Measurements from ENCODE around the gene PHLDA2.
"Not testable (repeated sequence)": the region's sequence is repeated elsewhere in the genome, so short reads cannot be mapped to it uniquely, and the experiment has no call there.

Gene PHLDA2

GRCh38 chr11:2945031-2945756 lies 16.0 kb upstream of the PHLDA2 start:
- DNase-seq: peak; percentile 95 to 97 (median 97)

- no peak for DNase-seq
Measured at GRCh38 chr11:2944530-2944929, 15.3 kb upstream of the PHLDA2 start.

- DNase-seq: peak in 2 of 3 donors; percentile 29 to 52
Measured at GRCh38 chr11:2943711-2944118, 14.5 kb upstream of the PHLDA2 start.

- no peak for DNase-seq
Measured at GRCh38 chr11:2942872-2943710, 13.9 kb upstream of the PHLDA2 start.

GRCh38 chr11:2942447-2942846 lies 13.2 kb upstream of the PHLDA2 start:
- no peak for DNase-seq

- DNase-seq: peak in 2 of 3 donors; percentile 31 to 51
Measured at GRCh38 chr11:2940921-2941821, 12.0 kb upstream of the PHLDA2 start.

- DNase-seq: peak in 1 of 3 donors; percentile 50
Measured at GRCh38 chr11:2940147-2940920, 11.1 kb upstream of the PHLDA2 start.

- not testable (repeated sequence) for DNase-seq
Measured at GRCh38 chr11:2938458-2939418, 9.5 kb upstream of the PHLDA2 start.

GRCh38 chr11:2937641-2938457 lies 8.6 kb upstream of the PHLDA2 start:
- not testable (repeated sequence) for DNase-seq

- DNase-seq: no peak
Measured at GRCh38 chr11:2934611-2935239, 5.5 kb upstream of the PHLDA2 start.

- DNase-seq: no peak
Measured at GRCh38 chr11:2934021-2934550, 4.9 kb upstream of the PHLDA2 start.

- peak; percentile 98 to 99 (median 99) for DNase-seq
Measured at GRCh38 chr11:2933375-2934020, 4.3 kb upstream of the PHLDA2 start.

- DNase-seq: peak; percentile 84 to 86 (median 85)
Measured at GRCh38 chr11:2932850-2933251, 3.6 kb upstream of the PHLDA2 start.

- no peak for DNase-seq
Measured at GRCh38 chr11:2931771-2932738, 2.8 kb upstream of the PHLDA2 start.

- DNase-seq: no peak
Measured at GRCh38 chr11:2931420-2931746, 2.2 kb upstream of the PHLDA2 start.

GRCh38 chr11:2930704-2931419 lies 1.6 kb upstream of the PHLDA2 start:
- peak in 2 of 3 donors; percentile 22 to 58 for DNase-seq
